A549 (cell line): ENCODE data around the gene TXNL4A. TPM values are rescaled to one million over a fixed set of nuclear protein-coding genes. Genes with fewer than 3 reads are reported as not detected.
A peak's percentile ranks its signal among the peaks of the same experiment; 100 is the strongest.

ENCODE experiments used
- ATAC-seq, 2 experiments: fragments of 200-7000 bp in 1 of 2; fragments of >200 bp in 1 of 2; cut with Nextera tagmentation in 1 of 2; cut with Tn5 transposase in 1 of 2; 3 replicates each; pipeline versions ENCODE4 v1.8.0 to v1.9.1; 2018 to 2020; ENCODE audit warnings: mild to moderate bottlenecking in 1 of 2, moderate library complexity in 1 of 2
- CTCF ChIA-PET: fragments of 300-600 bp; sonication (Branson Sonifier 250); formaldehyde crosslinking; extraction: SDS; loops from one replicate; lab custom pipeline; 2021; ENCODE audit warnings: antibody characterized with exemption, inconsistent platforms; lab: Yijun Ruan, JAX
- POLR2A ChIA-PET: fragments of 350-600 bp; formaldehyde crosslinking; extraction: SDS; loops from one replicate; lab custom pipeline; 2021; ENCODE audit warnings: antibody characterized with exemption, inconsistent platforms; lab: Yijun Ruan, JAX
- DNase-seq, 2 experiments: peaks; one replicate each; pipeline versions ENCODE4 v3.0.0 to v3.0.0-alpha.2; 2011 to 2016; ENCODE audit warnings: low read depth in 1 of 2, low spot score in 1 of 2
- FAIRE-seq: peaks from 2 replicates; lab custom pipeline; 2011; peaks lifted over from hg19 to GRCh38; lab: Jason Lieb, UNC
- H3K27ac ChIP-seq, 2 experiments: fragments of >200 bp; sonication (Bioruptor Twin); formaldehyde crosslinking; 3 replicates each; pipeline ENCODE4 v1.5.1; 2016 to 2017
- H3K4me1 ChIP-seq: fragments of >200 bp; sonication (Bioruptor Twin); formaldehyde crosslinking; 3 replicates; pipeline ENCODE4 v1.6.1; 2016
- H3K4me2 ChIP-seq: fragments of >200 bp; sonication (Bioruptor Twin); formaldehyde crosslinking; 3 replicates; pipeline ENCODE4 v1.6.1; 2016
- H3K4me3 ChIP-seq: fragments of >200 bp; sonication (Bioruptor Twin); formaldehyde crosslinking; 3 replicates; pipeline ENCODE4 v1.5.1; 2016
- H3K9me3 ChIP-seq: fragments of >200 bp; sonication (Bioruptor Twin); formaldehyde crosslinking; 3 replicates; pipeline ENCODE4 v1.6.1; 2016
- BHLHE40 ChIP-seq: IDR thresholded peaks from 2 replicates; pipeline ENCODE4 v1.6.1; 2012; ENCODE audit warnings: low read depth, low read length, inconsistent platforms
- CBX8 ChIP-seq: fragments of 200-600 bp; sonication (generic); IDR thresholded peaks from 2 replicates; pipeline ENCODE4 v1.6.1; 2016
- CEBPB ChIP-seq, 2 experiments: fragments of >200 bp in 1 of 2; sonication (Bioruptor Twin) in 1 of 2; formaldehyde crosslinking in 1 of 2; IDR thresholded peaks; 2 replicates each; pipeline ENCODE4 v1.6.1; 2012 to 2016
- FOSB ChIP-seq: fragments of 250-450 bp; sonication (Bioruptor Pico); IDR thresholded peaks from 2 replicates; pipeline ENCODE4 v1.5.0; 2020; ENCODE audit warnings: mild to moderate bottlenecking, moderate library complexity
- HEYL ChIP-seq: fragments of 250-450 bp; sonication (Bioruptor Pico); IDR thresholded peaks from 2 replicates; pipeline ENCODE4 v1.8.0; 2021; ENCODE audit warnings: mild to moderate bottlenecking, moderate library complexity
- HOXB13 ChIP-seq: fragments of 250-450 bp; sonication (Bioruptor Pico); IDR thresholded peaks from 2 replicates; pipeline ENCODE4 v1.5.0; 2020; ENCODE audit warnings: low read depth, mild to moderate bottlenecking, moderate library complexity
- HOXB5 ChIP-seq: fragments of 250-450 bp; sonication (Bioruptor Pico); IDR thresholded peaks from 2 replicates; pipeline ENCODE4 v1.5.0; 2020; ENCODE audit warnings: mild to moderate bottlenecking, moderate library complexity
- JUN ChIP-seq, 2 experiments: fragments of >200 bp; sonication (Bioruptor Twin); formaldehyde crosslinking; IDR thresholded peaks; 2 replicates in 1 of 2; 3 replicates in 1 of 2; pipeline ENCODE4 v1.6.1; 2016 to 2017
- KDM5A ChIP-seq: fragments of 200-600 bp; sonication (generic); IDR thresholded peaks from 2 replicates; pipeline ENCODE4 v1.6.1; 2016; ENCODE audit warnings: antibody characterized with exemption, mild to moderate bottlenecking
- MAFK ChIP-seq: fragments of 450-650 bp; IDR thresholded peaks from 2 replicates; pipeline ENCODE4 v1.6.1; 2014; ENCODE audit not compliant: partially characterized antibody
- NPAS2 ChIP-seq: fragments of 250-450 bp; sonication (Bioruptor Pico); IDR thresholded peaks from 2 replicates; pipeline ENCODE4 v1.8.0; 2022; ENCODE audit warnings: mild to moderate bottlenecking, moderate library complexity, borderline replicate concordance
- PHF8 ChIP-seq: fragments of 200-600 bp; sonication (generic); IDR thresholded peaks from 2 replicates; pipeline ENCODE4 v1.6.1; 2016; ENCODE audit warnings: low read depth, mild to moderate bottlenecking, antibody characterized with exemption, moderate library complexity, borderline replicate concordance
- POLR2AphosphoS2 ChIP-seq: conservative IDR thresholded peaks from 2 replicates; pipeline ENCODE4 v1.6.1; 2012; ENCODE audit warnings: low read length, improper control_type of control experiment, inconsistent platforms
- RAD21 ChIP-seq, 2 experiments: fragments of >200 bp in 1 of 2; sonication (Bioruptor Twin) in 1 of 2; formaldehyde crosslinking in 1 of 2; IDR thresholded peaks in 1 of 2; conservative IDR thresholded peaks in 1 of 2; 2 replicates in 1 of 2; 3 replicates in 1 of 2; pipeline ENCODE4 v1.6.1; 2012 to 2018; ENCODE audit warnings: inconsistent platforms in 1 of 2
- RNF2 ChIP-seq: fragments of 200-600 bp; sonication (generic); IDR thresholded peaks from 2 replicates; pipeline ENCODE4 v1.6.1; 2016; ENCODE audit warnings: low read depth, mild to moderate bottlenecking, antibody characterized with exemption, moderate library complexity, borderline replicate concordance
- SMC3 ChIP-seq: fragments of >200 bp; sonication (Bioruptor Twin); formaldehyde crosslinking; IDR thresholded peaks from 3 replicates; pipeline ENCODE4 v1.6.1; 2018; ENCODE audit warnings: inconsistent platforms
- TP53 ChIP-seq: fragments of 250-450 bp; sonication (Bioruptor Pico); IDR thresholded peaks from 2 replicates; pipeline ENCODE4 v1.5.0; 2021; ENCODE audit warnings: mild to moderate bottlenecking, moderate library complexity
- ZC3H11A ChIP-seq: fragments of 450-650 bp; IDR thresholded peaks from 2 replicates; pipeline ENCODE4 v1.6.1; 2014; ENCODE audit warnings: antibody characterized with exemption, mild to moderate bottlenecking
- ZNF302 ChIP-seq: fragments of 250-450 bp; sonication (Bioruptor Pico); IDR thresholded peaks from 2 replicates; pipeline ENCODE4 v1.9.0; 2021; ENCODE audit warnings: inconsistent platforms, mild to moderate bottlenecking, moderate library complexity
- WGBS: methylation state at CpG from one replicate; pipeline ENCODE4 v1.1.6; 2017; ENCODE audit errors: missing lambda C conversion rate; 5-methylcytosine and 5-hydroxymethylcytosine counted together
- polyA plus RNA-seq, 4 experiments: library from polyadenylated mRNA; depleted of rRNA in 3 of 4; stranded (reverse); fragments of >200 nt; fragmentation: RNase III in 1 of 4; extraction: RNeasy Plus Mini Kit Qiagen cat#74134 plus additional on column Dnase treatment in 1 of 4; gene quantifications; 2 replicates in 3 of 4; 3 replicates in 1 of 4; pipeline ENCODE4 v1.2.3, GENCODE V29; 2011 to 2017
- TF ChIP-seq, protein P1 (sequence below): fragments of 450-650 bp; IDR thresholded peaks from 2 replicates; pipeline ENCODE4 v1.6.1; 2014; ENCODE audit warnings: antibody characterized with exemption
- TF ChIP-seq, protein P2 (sequence below): IDR thresholded peaks from 2 replicates; pipeline ENCODE4 v1.6.1; 2012
- TF ChIP-seq, protein P3 (sequence below): IDR thresholded peaks from 2 replicates; pipeline ENCODE4 v1.6.1; 2012
- TF ChIP-seq, protein P4 (sequence below): IDR thresholded peaks from 2 replicates; pipeline ENCODE4 v1.6.1; 2012; ENCODE audit warnings: low read depth, borderline replicate concordance

The TXNL4A gene
- polyA plus RNA-seq, 2 of the 4 experiments (the other 2 are of a cell fraction) = 99.6 to 139 TPM

DNA sequence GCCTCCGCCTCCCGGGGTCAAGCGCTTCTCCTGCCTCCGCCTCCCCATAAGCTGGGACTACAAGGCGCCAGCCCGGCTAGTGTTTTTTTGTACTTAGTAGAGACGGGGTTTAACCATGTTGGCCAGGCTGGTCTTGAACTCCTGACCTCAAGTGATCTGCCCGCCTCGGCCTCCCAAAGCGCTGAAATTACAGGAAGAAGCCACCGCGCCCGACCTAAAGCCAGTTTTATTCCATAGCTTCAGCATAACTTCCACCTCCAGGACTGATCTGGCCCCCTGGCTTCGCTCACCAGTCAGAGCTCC lies 783 bp upstream of the TXNL4A start:
- DNase-seq (peak in 1 of 2 experiments; percentile 4), ATAC-seq (no peak), FAIRE-seq (no peak)
- POLR2A ChIA-PET = interaction anchor here (0.9 to 1.0 kb wide), 2 partner anchors 45 to 158 kb away, joined by 3 read pairs; no protein-coding TSS in a partner anchor
- H3K4me3 ChIP-seq = peak overlapping the region; percentile 80
- 60% methylated on average over 14 of the region's 14 CpGs for WGBS
- no peaks in the 10 kb centered on the region for H3K9me3 ChIP-seq
- H3K4me2 ChIP-seq = peak overlapping the region; percentile 86
- CTCF ChIA-PET = no interaction called here
- H3K27ac ChIP-seq = peak overlapping the region; percentile 86 to 99
- H3K4me1 ChIP-seq = peaks cover 6% of the 10 kb centered on the region; the same call in 1 of the 3 replicates
- TF ChIP-seq, protein P1, sequence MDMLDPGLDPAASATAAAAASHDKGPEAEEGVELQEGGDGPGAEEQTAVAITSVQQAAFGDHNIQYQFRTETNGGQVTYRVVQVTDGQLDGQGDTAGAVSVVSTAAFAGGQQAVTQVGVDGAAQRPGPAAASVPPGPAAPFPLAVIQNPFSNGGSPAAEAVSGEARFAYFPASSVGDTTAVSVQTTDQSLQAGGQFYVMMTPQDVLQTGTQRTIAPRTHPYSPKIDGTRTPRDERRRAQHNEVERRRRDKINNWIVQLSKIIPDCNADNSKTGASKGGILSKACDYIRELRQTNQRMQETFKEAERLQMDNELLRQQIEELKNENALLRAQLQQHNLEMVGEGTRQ = no peak
- no peak for TF ChIP-seq KDM5A
- TF ChIP-seq CBX8 = no peak
- TF ChIP-seq BHLHE40 = no peak
- no peak for TF ChIP-seq ZNF302 (CRISPR knock-in tag)

DNA sequence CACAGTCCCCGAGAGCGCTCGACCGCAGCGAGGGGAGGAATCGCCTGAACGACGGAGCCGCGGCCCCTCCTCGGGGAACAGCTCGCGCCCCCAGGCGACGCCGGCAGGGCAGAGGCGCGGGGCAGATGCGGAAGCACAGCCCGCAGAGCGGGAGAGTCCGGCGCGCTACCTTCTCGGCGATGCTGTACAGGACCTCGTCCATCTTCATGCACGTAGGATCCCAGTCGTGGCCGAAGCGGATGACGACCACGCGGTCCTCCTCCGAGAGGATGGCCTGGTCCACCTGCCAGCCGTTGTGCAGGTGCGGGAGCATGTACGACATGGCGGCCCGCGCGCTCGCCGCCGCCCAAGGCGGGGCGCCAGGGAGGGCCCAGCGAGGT lies 302 bp downstream of the TXNL4A start:
- peak; percentile 40 to 55 for DNase-seq
- FAIRE-seq = no peak
- H3K4me1 ChIP-seq = peaks cover 8% of the 10 kb centered on the region; the same call in 1 of the 3 replicates
- peak overlapping the region; percentile 86 to 99 for H3K27ac ChIP-seq
- H3K9me3 ChIP-seq = no peaks in the 10 kb centered on the region
- TF ChIP-seq FOSB (CRISPR knock-in tag) (no peak), HOXB13 (no peak), NPAS2 (no peak), SMC3 (no peak), CEBPB (IDR thresholded peaks at IDR 0.05) (no peak)
- TF ChIP-seq, protein P2, sequence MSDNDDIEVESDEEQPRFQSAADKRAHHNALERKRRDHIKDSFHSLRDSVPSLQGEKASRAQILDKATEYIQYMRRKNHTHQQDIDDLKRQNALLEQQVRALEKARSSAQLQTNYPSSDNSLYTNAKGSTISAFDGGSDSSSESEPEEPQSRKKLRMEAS = peak; percentile 81; the same call in 1 of the 2 replicates
- peak; percentile 75 to 78 for ATAC-seq
- under 1% methylated on average over 15 of the region's 48 CpGs for WGBS
- ChIA-PET CTCF (interaction anchor here (0.6 to 1.0 kb wide), 3 partner anchors 11 to 38 kb away, joined by 3 read pairs; no protein-coding TSS in a partner anchor), POLR2A (interaction anchor here (0.5 to 0.9 kb wide), 2 partner anchors 12 to 25 kb away, joined by 3 to 6 read pairs; no protein-coding TSS in a partner anchor)
- peak overlapping the region; percentile 80 for H3K4me3 ChIP-seq
- H3K4me2 ChIP-seq = peak overlapping the region; percentile 95

DNA sequence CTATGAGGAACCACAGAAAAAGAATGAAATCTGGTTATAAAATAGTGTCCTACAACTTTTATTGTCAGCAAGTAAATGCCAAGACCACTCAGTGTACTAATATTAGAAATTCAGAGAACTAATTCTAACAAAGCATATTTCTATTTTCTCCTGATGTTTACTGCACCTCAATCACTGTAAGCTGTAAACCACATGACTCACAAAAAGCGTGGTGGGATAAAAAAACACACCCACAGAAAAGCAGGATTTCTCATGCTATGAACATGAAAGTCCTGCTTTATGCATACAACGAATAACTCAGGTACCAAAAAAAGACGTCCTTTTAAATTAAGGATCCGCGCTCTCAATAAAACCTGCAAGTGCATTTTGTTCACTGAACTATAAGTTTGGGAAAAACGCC lies 797 bp downstream of the TXNL4A start:
- no peak for FAIRE-seq
- no peak for DNase-seq
- Histone ChIP-seq H3K4me1 (peaks cover 13% of the 10 kb centered on the region; the same call in 1 of the 3 replicates), H3K4me3 (peak overlapping the region; percentile 80), H3K4me2 (peak overlapping the region; percentile 95), H3K9me3 (no peaks in the 10 kb centered on the region), H3K27ac (peak overlapping the region; percentile 86 to 99)
- CTCF ChIA-PET = interaction anchor here (0.6 to 1.0 kb wide), 3 partner anchors 11 to 37 kb away, joined by 3 read pairs; no protein-coding TSS in a partner anchor
- WGBS = under 1% methylated on average over 6 of the region's 6 CpGs
- TF ChIP-seq RAD21 (conservative IDR thresholded peaks at IDR 0.05 in 1 of 2, IDR thresholded peaks at IDR 0.05 in 1 of 2) (no peak), RNF2 (no peak), MAFK (no peak), HOXB5 (CRISPR knock-in tag) (no peak), PHF8 (no peak), ZC3H11A (no peak), JUN (IDR thresholded peaks at IDR 0.05) (no peak), TP53 (no peak), POLR2AphosphoS2 (no peak), CEBPB (IDR thresholded peaks at IDR 0.05) (no peak), HEYL (CRISPR knock-in tag) (no peak), CBX8 (no peak)
- TF ChIP-seq, protein P3, sequence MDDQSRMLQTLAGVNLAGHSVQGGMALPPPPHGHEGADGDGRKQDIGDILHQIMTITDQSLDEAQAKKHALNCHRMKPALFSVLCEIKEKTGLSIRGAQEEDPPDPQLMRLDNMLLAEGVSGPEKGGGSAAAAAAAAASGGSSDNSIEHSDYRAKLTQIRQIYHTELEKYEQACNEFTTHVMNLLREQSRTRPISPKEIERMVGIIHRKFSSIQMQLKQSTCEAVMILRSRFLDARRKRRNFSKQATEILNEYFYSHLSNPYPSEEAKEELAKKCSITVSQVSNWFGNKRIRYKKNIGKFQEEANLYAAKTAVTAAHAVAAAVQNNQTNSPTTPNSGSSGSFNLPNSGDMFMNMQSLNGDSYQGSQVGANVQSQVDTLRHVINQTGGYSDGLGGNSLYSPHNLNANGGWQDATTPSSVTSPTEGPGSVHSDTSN = no peak
- TF ChIP-seq, protein P1 = no peak
- TF ChIP-seq, protein P2 = no peak
- TF ChIP-seq, protein P4, sequence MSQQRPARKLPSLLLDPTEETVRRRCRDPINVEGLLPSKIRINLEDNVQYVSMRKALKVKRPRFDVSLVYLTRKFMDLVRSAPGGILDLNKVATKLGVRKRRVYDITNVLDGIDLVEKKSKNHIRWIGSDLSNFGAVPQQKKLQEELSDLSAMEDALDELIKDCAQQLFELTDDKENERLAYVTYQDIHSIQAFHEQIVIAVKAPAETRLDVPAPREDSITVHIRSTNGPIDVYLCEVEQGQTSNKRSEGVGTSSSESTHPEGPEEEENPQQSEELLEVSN = no peak
- no peak for ATAC-seq
- POLR2A ChIA-PET = interaction anchor here (0.5 to 0.9 kb wide), 2 partner anchors 12 to 25 kb away, joined by 3 to 6 read pairs; no protein-coding TSS in a partner anchor
